ENCODE results near the gene SUSD5. TPM values are rescaled to one million over a fixed set of nuclear protein-coding genes. Genes with fewer than 3 reads are reported as not detected.

SUSD5 gene
- total RNA-seq (100 to 1,000 TPM; 132 to 230 TPM), polyA plus RNA-seq (100 to 1,000 TPM in 1 of 2 donors, 10 to 100 TPM in 1; 46.3 to 148 TPM)
- long read RNA-seq, donor 1, full-length matches to known transcripts, result 180 of 266 reads
- long read RNA-seq, donor 1, partial matches to known transcripts, result 6 of 266 reads
- long read RNA-seq, donor 1, other reads (novel, unspliced or antisense), result 80 of 266 reads
- long read RNA-seq, donor 2, full-length matches to known transcripts, result 114 of 165 reads
- long read RNA-seq, donor 2, partial matches to known transcripts, result 3 of 165 reads
- long read RNA-seq, donor 2, other reads (novel, unspliced or antisense), result 48 of 165 reads

DNA sequence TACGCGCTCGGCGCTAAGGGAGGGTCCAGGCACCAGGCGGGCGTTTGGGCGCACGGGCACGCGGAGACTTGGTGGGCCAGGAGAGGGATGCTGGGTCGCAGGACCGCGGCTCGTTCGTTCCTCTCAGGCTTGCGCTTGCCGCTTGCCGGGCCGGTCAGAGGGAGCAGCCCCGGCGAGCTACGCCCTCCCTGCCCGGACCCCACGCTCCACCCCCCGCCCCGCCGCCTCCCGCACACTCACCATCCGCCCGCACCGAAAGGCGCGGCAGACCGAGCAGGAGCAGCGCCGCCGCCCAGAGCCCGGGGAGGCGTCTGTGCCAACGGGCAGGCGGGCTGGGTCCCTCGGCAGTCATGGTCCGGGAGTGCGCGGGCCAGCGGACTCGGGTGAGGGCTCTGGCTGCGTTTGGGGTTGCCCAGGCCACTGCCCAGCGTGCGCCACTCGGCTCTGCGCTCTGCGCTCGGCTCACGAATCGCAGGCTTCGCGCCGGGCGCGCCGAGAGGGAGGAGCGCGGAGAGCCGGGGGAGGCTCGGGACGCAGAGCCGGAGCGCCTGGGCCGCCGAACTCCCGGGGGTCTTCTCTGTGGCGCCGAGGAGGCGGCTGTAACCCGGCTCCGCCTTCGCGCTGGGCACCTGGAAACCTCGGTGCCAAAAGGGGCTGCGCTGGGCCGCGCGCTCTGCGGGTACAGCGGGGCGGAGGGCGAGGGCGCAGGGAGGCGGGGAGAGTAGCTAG, at the start of gene SUSD5:
TSS of gene SUSD5 (minus strand) at position 365 of the 729 bp plus-strand sequence. CDS start at position 352, 13 bp downstream.
- DNase-seq, result peak; percentile 62 to 85

DNA sequence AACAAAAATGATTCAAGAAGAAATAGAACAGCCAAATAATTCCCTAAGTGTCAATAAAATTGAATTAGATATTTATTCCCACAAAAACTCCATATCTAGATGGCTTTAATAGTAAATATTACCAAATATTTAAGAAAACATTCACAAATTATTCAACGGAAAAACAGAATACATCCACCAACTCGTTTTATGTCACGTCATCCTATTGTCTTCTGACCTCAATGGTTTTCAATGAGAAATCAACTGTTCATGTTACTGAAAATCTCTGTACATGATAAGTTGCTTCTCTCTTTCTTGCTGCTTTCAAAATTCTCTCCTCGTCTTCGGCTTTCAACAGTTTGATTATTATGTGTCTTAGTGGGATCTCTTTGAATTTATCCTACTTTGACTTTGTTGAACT, 41.5 kb upstream of the SUSD5 start:
- DNase-seq (no peak), ATAC-seq (ENCODE audit: low FRiP score) (no peak)
- H3K27me3 ChIP-seq (ENCODE audit: control insufficient read depth in 1 of 2, insufficient read depth in 2 of 2, low read length in 1 of 2), result no peaks in the 10 kb centered on the region
- H3K4me1 ChIP-seq (ENCODE audit: control insufficient read depth in 1 of 2, insufficient read depth in 2 of 2, low read length in 2 of 2), result no peaks in the 10 kb centered on the region
- H3K9me3 ChIP-seq (ENCODE audit: control insufficient read depth, low read length), result no peaks in the 10 kb centered on the region
- intact Hi-C loops (cut with DNase I), result no loop called here
- no peak overlapping the region for H3K27ac ChIP-seq (ENCODE audit: low read depth in 1 of 2, low read length in 2 of 2)
- 90% methylated on average over 5 of the region's 5 CpGs for WGBS, 2 donors
- H3K4me3 ChIP-seq (ENCODE audit: low read length in 2 of 2), result no peak overlapping the region
- no peaks in the 10 kb centered on the region for H3K36me3 ChIP-seq (ENCODE audit: control insufficient read depth in 1 of 2, insufficient read depth in 2 of 2, low read length in 1 of 2)

More for the DNA sequence above, at the start of gene SUSD5:
- intact Hi-C loops (cut with DNase I), result loop anchor here (5.0 to 10.0 kb wide), 3 partner anchors 71 to 156 kb away; no protein-coding TSS in a partner anchor
- Histone ChIP-seq H3K27ac (ENCODE audit: low read depth in 1 of 2, low read length in 2 of 2) (peak within 1 kb of the TSS; percentile 77 to 97), H3K9me3 (ENCODE audit: control insufficient read depth, low read length) (no peaks in the 10 kb centered on the region), H3K36me3 (ENCODE audit: control insufficient read depth in 1 of 2, insufficient read depth in 2 of 2, low read length in 1 of 2) (no peaks in the 10 kb centered on the region), H3K4me3 (ENCODE audit: low read length in 2 of 2) (peak within 1 kb of the TSS; percentile 93 to 94), H3K27me3 (ENCODE audit: control insufficient read depth in 1 of 2, insufficient read depth in 2 of 2, low read length in 1 of 2) (no peaks in the 10 kb centered on the region), H3K4me1 (ENCODE audit: control insufficient read depth in 1 of 2, insufficient read depth in 2 of 2, low read length in 2 of 2) (no peaks in the 10 kb centered on the region)
- 0 to 1% methylated on average over 70 to 90 of the region's 90 CpGs for WGBS, 2 donors
- ATAC-seq (ENCODE audit: low FRiP score), result peak; percentile 88

DNA sequence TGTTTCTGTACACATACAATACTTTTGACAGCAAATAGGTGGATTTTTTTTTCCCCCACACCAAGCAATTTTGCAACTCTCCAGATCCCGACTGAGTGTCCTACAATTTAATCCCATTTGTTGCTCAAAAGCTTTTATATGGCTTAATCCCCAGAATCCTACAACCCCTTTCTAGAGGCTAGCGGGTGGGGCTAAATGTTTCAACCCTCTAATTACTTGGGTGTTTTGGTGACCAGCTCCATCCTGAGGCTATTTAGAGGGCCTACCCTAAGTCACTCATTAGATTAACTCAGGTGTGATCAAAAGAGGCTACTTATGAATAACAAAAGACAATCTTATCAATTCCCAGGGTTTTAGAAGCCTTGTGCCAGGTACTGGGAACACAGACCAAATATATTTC, 37.6 kb upstream of the SUSD5 start:
- H3K4me1 ChIP-seq (ENCODE audit: control insufficient read depth in 1 of 2, insufficient read depth in 2 of 2, low read length in 2 of 2), result no peaks in the 10 kb centered on the region
- no peak overlapping the region for H3K27ac ChIP-seq (ENCODE audit: low read depth in 1 of 2, low read length in 2 of 2)
- 85% methylated on average over 2 of the region's 2 CpGs for WGBS, 2 donors
- no peak for DNase-seq
- no peaks in the 10 kb centered on the region for H3K9me3 ChIP-seq (ENCODE audit: control insufficient read depth, low read length)
- no peaks in the 10 kb centered on the region for H3K36me3 ChIP-seq (ENCODE audit: control insufficient read depth in 1 of 2, insufficient read depth in 2 of 2, low read length in 1 of 2)
- no peaks in the 10 kb centered on the region for H3K27me3 ChIP-seq (ENCODE audit: control insufficient read depth in 1 of 2, insufficient read depth in 2 of 2, low read length in 1 of 2)
- no peak for ATAC-seq (ENCODE audit: low FRiP score)
- intact Hi-C loops (cut with DNase I), result no loop called here
- H3K4me3 ChIP-seq (ENCODE audit: low read length in 2 of 2), result no peak overlapping the region

DNA sequence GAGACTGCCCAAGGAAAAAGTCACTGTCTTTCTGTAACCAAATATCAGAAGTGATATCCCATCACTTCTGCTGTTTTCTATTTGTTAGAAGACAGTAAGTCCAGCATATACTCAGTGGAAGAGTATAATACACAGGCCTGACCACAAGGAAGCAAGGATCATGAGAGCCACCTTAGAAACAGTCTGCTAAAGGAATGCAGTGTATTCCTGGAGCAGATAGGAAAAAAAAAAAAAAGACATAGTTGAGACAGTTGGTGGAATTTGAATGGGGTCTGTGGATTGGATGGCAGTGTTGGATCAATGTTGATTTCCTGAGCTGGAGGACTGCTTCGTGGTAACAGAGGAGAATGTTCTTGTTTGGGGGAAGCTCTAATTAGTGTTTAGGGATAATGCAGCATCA, 32.1 kb upstream of the SUSD5 start:
- intact Hi-C loops (cut with DNase I), result no loop called here

DNA sequence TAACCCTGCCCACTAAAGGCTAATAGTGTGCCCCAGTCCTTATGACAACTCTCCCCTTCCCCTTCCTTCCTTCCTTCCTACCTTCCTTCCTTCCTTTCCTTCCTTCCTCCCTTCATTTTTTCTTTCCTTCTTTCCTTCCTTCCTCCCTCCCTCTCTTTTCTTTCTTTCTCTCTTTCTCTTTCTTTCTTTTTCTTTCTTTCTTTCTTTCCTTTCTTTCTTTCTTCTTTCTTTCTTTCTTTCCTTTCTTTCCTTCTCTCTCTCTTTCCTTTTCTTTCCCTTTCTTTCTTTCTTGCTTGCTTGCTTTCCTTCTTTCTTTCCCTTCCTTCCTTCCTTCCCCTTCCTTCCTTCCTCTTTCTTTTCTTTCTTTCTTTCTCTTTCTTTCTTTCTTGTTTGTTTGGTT, 28.2 kb upstream of the SUSD5 start:
- no peak overlapping the region for H3K27ac ChIP-seq (ENCODE audit: low read depth in 1 of 2, low read length in 2 of 2)
- ATAC-seq (ENCODE audit: low FRiP score), result no peak
- no peak overlapping the region for H3K4me3 ChIP-seq (ENCODE audit: low read length in 2 of 2)
- H3K36me3 ChIP-seq (ENCODE audit: control insufficient read depth in 1 of 2, insufficient read depth in 2 of 2, low read length in 1 of 2), result no peaks in the 10 kb centered on the region
- no peaks in the 10 kb centered on the region for H3K4me1 ChIP-seq (ENCODE audit: control insufficient read depth in 1 of 2, insufficient read depth in 2 of 2, low read length in 2 of 2)
- H3K27me3 ChIP-seq (ENCODE audit: control insufficient read depth in 1 of 2, insufficient read depth in 2 of 2, low read length in 1 of 2), result no peaks in the 10 kb centered on the region
- peaks cover 2% of the 10 kb centered on the region for H3K9me3 ChIP-seq (ENCODE audit: control insufficient read depth, low read length)
- DNase-seq, result no peak
- intact Hi-C loops (cut with DNase I), result no loop called here

More for the DNA sequence above, 32.1 kb upstream of the SUSD5 start:
- H3K27me3 ChIP-seq (ENCODE audit: control insufficient read depth in 1 of 2, insufficient read depth in 2 of 2, low read length in 1 of 2), result no peaks in the 10 kb centered on the region
- DNase-seq (no peak), ATAC-seq (ENCODE audit: low FRiP score) (no peak)
- H3K27ac ChIP-seq (ENCODE audit: low read depth in 1 of 2, low read length in 2 of 2), result no peak overlapping the region
- no peaks in the 10 kb centered on the region for H3K36me3 ChIP-seq (ENCODE audit: control insufficient read depth in 1 of 2, insufficient read depth in 2 of 2, low read length in 1 of 2)
- no peaks in the 10 kb centered on the region for H3K9me3 ChIP-seq (ENCODE audit: control insufficient read depth, low read length)
- no peaks in the 10 kb centered on the region for H3K4me1 ChIP-seq (ENCODE audit: control insufficient read depth in 1 of 2, insufficient read depth in 2 of 2, low read length in 2 of 2)
- 55 to 79% methylated on average over 1 of the region's 1 CpG for WGBS, 2 donors
- no peak overlapping the region for H3K4me3 ChIP-seq (ENCODE audit: low read length in 2 of 2)

DNA sequence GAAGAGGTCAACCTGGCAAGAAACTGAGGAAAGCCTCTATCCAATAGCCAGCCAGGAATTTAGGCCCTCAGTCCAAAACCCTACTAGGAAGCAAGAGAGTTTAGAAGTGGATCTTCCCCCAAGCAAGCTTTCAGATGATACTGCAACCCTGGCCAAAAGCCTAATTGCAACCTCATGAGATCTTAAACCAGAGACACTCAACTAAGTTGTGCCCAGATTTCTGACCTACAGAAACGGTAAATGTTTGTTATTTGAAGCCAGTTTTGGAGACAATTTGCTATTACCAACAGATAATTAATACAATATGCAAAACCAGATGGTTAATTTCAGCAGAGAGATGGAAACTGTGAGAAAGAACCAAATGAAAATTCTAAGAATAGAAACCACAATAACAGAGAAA, 21.7 kb upstream of the SUSD5 start:
- ATAC-seq (ENCODE audit: low FRiP score) (no peak), DNase-seq (no peak)
- intact Hi-C loops (cut with DNase I), result no loop called here
- Histone ChIP-seq H3K9me3 (ENCODE audit: control insufficient read depth, low read length) (peaks cover 2% of the 10 kb centered on the region), H3K36me3 (ENCODE audit: control insufficient read depth in 1 of 2, insufficient read depth in 2 of 2, low read length in 1 of 2) (no peaks in the 10 kb centered on the region), H3K4me3 (ENCODE audit: low read length in 2 of 2) (no peak overlapping the region), H3K27me3 (ENCODE audit: control insufficient read depth in 1 of 2, insufficient read depth in 2 of 2, low read length in 1 of 2) (no peaks in the 10 kb centered on the region), H3K4me1 (ENCODE audit: control insufficient read depth in 1 of 2, insufficient read depth in 2 of 2, low read length in 2 of 2) (no peaks in the 10 kb centered on the region), H3K27ac (ENCODE audit: low read depth in 1 of 2, low read length in 2 of 2) (no peak overlapping the region)
- WGBS, 2 donors, result 57 to 58% methylated on average over 1 of the region's 1 CpG

DNA sequence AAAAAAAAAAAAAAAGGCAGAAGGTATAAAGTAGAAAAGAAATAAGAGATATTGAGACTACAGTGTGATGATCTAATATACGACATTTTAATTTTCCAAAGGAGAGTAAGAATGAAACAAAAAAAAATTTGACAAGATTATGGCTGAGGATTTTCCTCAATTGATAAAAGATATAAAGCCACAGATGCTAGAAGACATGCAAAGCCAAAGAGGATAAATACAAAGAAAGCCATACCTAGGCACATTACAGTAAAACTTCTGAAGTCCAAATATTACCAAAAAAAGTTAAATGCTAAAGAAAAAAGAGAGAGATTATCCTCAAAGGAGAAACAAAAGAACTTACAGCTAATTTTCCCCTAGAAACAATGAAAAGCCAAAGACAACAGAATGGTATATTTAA, 20.3 kb upstream of the SUSD5 start:
- Histone ChIP-seq H3K36me3 (ENCODE audit: control insufficient read depth in 1 of 2, insufficient read depth in 2 of 2, low read length in 1 of 2) (no peaks in the 10 kb centered on the region), H3K9me3 (ENCODE audit: control insufficient read depth, low read length) (peaks cover 2% of the 10 kb centered on the region), H3K27me3 (ENCODE audit: control insufficient read depth in 1 of 2, insufficient read depth in 2 of 2, low read length in 1 of 2) (no peaks in the 10 kb centered on the region), H3K27ac (ENCODE audit: low read depth in 1 of 2, low read length in 2 of 2) (no peak overlapping the region), H3K4me3 (ENCODE audit: low read length in 2 of 2) (no peak overlapping the region), H3K4me1 (ENCODE audit: control insufficient read depth in 1 of 2, insufficient read depth in 2 of 2, low read length in 2 of 2) (no peaks in the 10 kb centered on the region)
- no peak for ATAC-seq (ENCODE audit: low FRiP score)
- WGBS, 2 donors, result 96 to 100% methylated on average over 1 of the region's 1 CpG
- intact Hi-C loops (cut with DNase I), result no loop called here
- no peak for DNase-seq

DNA sequence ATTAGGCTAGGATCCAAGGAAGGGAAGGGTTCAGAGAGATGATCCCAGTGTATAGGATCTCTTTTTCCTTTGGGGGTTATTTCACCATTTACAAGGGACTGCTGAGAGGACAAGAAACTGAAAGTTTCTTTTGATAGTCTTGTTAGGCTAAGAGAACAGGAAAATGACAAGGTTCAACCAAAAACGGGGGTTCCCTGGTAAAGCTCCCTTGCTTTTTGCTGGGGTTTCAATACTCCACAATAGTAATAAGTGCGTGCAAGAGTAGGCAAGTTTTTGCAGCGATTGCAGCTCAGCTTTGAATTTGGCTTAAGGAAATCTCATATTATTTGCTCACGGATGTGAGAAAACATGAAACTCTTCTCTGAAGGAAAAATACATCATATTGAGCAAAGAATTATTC, 18.8 kb upstream of the SUSD5 start:
- H3K36me3 ChIP-seq (ENCODE audit: control insufficient read depth in 1 of 2, insufficient read depth in 2 of 2, low read length in 1 of 2), result no peaks in the 10 kb centered on the region
- H3K27me3 ChIP-seq (ENCODE audit: control insufficient read depth in 1 of 2, insufficient read depth in 2 of 2, low read length in 1 of 2), result no peaks in the 10 kb centered on the region
- intact Hi-C loops (cut with DNase I), result no loop called here
- DNase-seq, result no peak
- H3K4me3 ChIP-seq (ENCODE audit: low read length in 2 of 2), result no peak overlapping the region
- H3K27ac ChIP-seq (ENCODE audit: low read depth in 1 of 2, low read length in 2 of 2), result no peak overlapping the region
- WGBS, 2 donors, result 88 to 91% methylated on average over 4 of the region's 4 CpGs
- H3K9me3 ChIP-seq (ENCODE audit: control insufficient read depth, low read length), result no peaks in the 10 kb centered on the region
- H3K4me1 ChIP-seq (ENCODE audit: control insufficient read depth in 1 of 2, insufficient read depth in 2 of 2, low read length in 2 of 2), result no peaks in the 10 kb centered on the region
- no peak for ATAC-seq (ENCODE audit: low FRiP score)

DNA sequence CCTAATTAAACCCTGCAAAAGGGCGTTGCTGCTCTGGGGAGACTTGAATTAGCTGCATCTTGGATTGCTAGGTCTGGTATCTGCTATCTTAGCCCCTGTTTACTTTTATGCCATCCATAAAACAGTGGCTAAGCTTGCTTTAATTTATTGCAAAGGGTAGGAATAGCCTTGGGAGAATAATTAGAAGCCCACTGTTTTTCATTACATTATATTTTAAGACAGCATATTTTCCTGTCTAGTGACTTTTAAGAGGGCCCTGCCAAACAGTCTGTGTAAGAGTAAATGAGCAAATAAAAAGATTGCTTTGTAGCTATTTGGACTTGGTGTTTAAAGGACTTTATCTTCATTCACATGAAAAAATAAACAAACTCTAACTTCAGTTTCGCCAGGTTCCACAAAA, 17.4 kb upstream of the SUSD5 start:
- 81 to 85% methylated on average over 2 of the region's 2 CpGs for WGBS, 2 donors
- H3K27me3 ChIP-seq (ENCODE audit: control insufficient read depth in 1 of 2, insufficient read depth in 2 of 2, low read length in 1 of 2), result no peaks in the 10 kb centered on the region
- H3K4me3 ChIP-seq (ENCODE audit: low read length in 2 of 2), result no peak overlapping the region
- ATAC-seq (ENCODE audit: low FRiP score), result no peak
- H3K27ac ChIP-seq (ENCODE audit: low read depth in 1 of 2, low read length in 2 of 2), result no peak overlapping the region
- H3K9me3 ChIP-seq (ENCODE audit: control insufficient read depth, low read length), result no peaks in the 10 kb centered on the region
- H3K36me3 ChIP-seq (ENCODE audit: control insufficient read depth in 1 of 2, insufficient read depth in 2 of 2, low read length in 1 of 2), result no peaks in the 10 kb centered on the region
- H3K4me1 ChIP-seq (ENCODE audit: control insufficient read depth in 1 of 2, insufficient read depth in 2 of 2, low read length in 2 of 2), result no peaks in the 10 kb centered on the region
- intact Hi-C loops (cut with DNase I), result no loop called here
- DNase-seq, result no peak
